AG09319 (cell line): Measurements from ENCODE around the gene TRIM67.
"Not testable (repeated sequence)": the region's sequence is repeated elsewhere in the genome, so short reads cannot be mapped to it uniquely, and the experiment has no call there.

Experiments
- DNase-seq: peaks from one replicate; pipeline ENCODE4 v3.0.0-alpha.2; 2010; ENCODE audit warnings: low read depth; ENCODE audit errors: extremely low read depth
- TF ChIP-seq, protein P1 (sequence below): IDR thresholded peaks from 2 replicates; pipeline ENCODE4 v1.5.1; 2011; ENCODE audit warnings: low read depth, mild to moderate bottlenecking, inconsistent platforms, low read length, moderate library complexity

The TRIM67 gene

DNA sequence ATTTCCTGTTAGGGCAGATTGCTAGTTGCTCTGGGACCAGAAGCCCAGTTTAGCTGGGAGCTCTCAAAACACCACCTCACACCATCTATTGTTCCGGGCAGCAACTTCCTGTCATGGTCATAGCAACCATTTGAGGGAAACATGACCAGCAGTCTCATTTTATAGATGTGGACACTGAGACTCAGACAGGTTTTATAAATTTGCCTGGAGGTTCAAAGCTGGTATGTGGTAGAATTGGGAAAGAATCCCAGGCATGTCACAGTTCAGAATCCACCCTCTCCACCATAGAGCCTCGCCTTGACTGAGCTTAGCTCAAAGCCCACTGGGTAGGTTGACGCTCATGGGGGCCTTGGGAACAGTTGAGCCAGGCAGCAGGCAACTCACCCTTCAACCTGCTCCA lies 14.0 kb upstream of the TRIM67 start:
- TF ChIP-seq, protein P1, sequence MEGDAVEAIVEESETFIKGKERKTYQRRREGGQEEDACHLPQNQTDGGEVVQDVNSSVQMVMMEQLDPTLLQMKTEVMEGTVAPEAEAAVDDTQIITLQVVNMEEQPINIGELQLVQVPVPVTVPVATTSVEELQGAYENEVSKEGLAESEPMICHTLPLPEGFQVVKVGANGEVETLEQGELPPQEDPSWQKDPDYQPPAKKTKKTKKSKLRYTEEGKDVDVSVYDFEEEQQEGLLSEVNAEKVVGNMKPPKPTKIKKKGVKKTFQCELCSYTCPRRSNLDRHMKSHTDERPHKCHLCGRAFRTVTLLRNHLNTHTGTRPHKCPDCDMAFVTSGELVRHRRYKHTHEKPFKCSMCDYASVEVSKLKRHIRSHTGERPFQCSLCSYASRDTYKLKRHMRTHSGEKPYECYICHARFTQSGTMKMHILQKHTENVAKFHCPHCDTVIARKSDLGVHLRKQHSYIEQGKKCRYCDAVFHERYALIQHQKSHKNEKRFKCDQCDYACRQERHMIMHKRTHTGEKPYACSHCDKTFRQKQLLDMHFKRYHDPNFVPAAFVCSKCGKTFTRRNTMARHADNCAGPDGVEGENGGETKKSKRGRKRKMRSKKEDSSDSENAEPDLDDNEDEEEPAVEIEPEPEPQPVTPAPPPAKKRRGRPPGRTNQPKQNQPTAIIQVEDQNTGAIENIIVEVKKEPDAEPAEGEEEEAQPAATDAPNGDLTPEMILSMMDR: no peak
- no peak for DNase-seq

DNA sequence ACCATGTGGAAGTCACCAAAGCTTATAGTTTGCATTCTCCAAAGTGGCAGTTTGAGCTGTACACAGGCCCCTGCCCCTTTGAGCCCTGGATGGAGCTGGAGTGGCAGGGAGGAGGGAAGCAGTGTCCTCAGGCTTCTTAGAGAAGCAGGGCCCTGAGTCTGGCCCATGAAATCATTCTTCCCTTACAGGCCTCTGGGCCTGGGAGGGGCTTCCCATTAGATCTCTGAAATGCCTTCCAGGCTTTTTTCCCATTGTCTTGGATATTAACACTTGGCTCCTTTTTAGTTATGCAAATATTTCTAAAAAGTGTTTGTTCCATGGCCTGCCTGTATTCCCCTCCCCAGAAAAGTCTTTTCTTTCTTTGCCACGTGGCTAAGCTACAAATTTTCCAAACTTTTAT lies 10.0 kb upstream of the TRIM67 start:
- TF ChIP-seq, protein P1: no peak
- DNase-seq: no peak

DNA sequence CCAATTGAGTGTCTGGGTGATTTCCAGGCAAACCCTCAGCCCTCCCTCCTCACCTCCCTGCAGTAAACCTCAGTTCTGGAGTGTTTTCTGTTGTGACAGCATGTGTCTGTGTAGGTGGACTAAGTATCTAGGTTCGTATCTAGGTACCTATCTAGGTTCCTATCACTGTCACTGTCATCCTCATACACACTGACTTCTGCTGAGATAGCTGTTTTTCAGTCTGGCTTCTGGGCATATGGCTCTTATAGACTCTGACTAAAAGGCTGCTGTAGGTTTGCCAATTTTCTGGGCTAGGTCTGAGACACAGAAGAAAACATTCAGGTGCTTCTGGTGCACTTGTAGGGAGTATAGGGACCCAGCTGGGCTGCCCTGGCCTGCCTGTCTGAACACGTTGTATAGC lies 8.1 kb upstream of the TRIM67 start:
- TF ChIP-seq, protein P1: no peak
- DNase-seq: no peak

DNA sequence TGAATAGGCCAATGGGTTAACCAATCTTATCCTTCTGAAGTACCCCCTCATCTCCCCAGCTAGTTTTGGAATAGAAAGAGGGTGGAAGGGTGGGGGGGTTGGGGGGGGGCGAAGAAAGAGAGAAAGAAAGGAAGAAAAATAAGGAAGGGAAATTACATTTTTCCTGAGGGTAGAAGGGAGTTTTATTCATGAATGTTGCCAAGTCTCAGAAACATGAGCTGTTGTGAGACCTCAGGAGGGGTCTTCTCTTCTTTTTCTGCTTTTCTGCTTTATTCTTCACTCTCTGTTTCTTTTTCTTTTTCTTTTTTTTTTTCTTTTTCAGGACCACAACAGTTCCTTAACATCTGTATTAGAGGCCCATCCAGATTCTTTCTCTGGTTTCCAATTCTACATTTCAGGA lies 6.0 kb upstream of the TRIM67 start:
- DNase-seq: no peak

DNA sequence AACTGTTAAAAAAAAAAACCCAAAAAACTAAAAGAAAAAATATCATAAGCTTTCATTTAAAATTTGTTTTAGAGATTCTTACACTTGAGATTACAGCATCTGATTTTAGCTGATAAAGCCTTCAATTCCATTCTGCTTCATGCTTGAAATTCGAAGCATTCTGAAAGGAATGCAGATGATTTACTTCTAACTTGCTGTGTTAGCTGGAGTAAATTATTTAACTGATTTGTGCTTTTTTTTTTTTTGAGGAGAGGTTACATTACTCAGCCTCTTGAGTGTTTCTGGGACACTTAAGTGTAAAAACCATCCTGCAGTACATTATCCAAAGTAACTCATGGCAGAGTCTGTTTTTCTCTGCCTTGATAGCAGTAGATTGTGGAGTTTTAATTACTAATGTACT lies 4.5 kb upstream of the TRIM67 start:
- no peak for DNase-seq
- TF ChIP-seq, protein P1: no peak

More for the DNA sequence above, 6.0 kb upstream of the TRIM67 start:
- TF ChIP-seq, protein P1: no peak

DNA sequence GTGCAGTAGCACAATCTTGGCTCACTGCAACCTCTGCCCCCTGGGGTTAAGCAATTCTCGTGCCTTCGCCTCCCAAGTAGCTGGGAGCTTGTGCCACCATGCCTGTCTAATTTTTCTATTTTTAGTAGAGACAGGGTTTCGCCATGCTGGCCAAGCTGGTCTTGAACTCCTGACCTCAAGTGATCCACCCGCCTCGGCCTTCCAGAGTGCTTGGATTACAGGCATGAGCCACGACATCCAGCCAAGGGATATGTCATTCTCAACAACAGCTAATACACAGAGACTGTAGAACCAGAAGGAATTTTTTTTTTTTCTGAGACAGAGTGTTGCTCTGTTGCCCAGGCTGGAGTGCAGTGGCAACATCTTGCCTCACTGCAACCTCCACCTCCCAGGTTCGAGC lies 3.7 kb upstream of the TRIM67 start:
- DNase-seq: not testable (repeated sequence)

DNA sequence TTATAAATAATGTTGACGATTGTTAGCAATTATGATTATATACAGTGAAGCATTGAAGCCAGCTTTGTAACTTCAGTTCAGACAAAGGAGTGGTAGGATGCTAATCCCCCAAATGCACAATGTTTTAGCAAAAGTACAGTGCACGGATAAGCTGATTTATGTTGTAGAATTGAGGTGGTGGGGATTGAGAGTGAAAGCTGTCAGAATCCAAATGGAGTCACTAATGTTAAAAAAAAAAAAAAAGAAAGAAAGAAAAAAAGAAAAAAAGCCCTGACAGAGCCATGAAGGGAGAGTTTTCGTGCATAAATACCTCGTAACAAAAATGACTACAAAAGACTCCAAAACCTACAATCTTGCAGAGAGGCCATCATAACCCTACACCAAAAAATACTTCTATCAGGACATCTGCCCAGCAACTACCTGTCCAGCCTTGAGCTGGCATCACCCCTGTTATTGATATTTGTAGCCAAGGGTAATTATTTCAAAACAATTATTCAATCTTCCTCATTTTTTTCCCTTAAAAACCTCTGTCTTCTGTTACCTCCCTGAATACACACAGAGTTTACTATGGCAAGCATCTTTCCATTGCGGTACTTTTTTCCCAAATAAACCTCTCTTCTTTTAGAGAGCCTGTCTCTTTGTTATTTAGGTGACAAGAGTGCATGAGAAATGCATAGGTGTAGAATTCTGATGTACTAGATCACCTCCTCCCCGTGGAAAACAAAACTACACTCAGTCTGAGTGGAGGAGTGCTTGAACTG lies 2.5 kb upstream of the TRIM67 start:
- no peak for DNase-seq
- TF ChIP-seq, protein P1: no peak
